ENCODE results near the gene NUMA1. TPM values are rescaled to one million over a fixed set of nuclear protein-coding genes. Genes with fewer than 3 reads are reported as not detected.

NUMA1 gene
- total RNA-seq, 1 experiment from 2014 or later = 104 TPM

GRCh38 chr11:72015511-72016061 is 64.8 kb downstream of the NUMA1 start:
- no peak for DNase-seq (ENCODE audit: low read depth)

- no peak for DNase-seq (ENCODE audit: low read depth)
These were observed 65.5 kb downstream of the NUMA1 start for GRCh38 chr11:72014761-72015320.

- DNase-seq (ENCODE audit: low read depth) = no peak
These were observed 66.3 kb downstream of the NUMA1 start for GRCh38 chr11:72013765-72014711.

- DNase-seq (ENCODE audit: low read depth) = no peak
These were observed 67.2 kb downstream of the NUMA1 start for GRCh38 chr11:72012897-72013721.

- DNase-seq (ENCODE audit: low read depth) = no peak
These were observed 68.2 kb downstream of the NUMA1 start for GRCh38 chr11:72012091-72012630.

GRCh38 chr11:72010529-72011233 is 69.7 kb downstream of the NUMA1 start:
- no peak for DNase-seq (ENCODE audit: low read depth)

GRCh38 chr11:72009156-72009555 is 71.2 kb downstream of the NUMA1 start:
- DNase-seq (ENCODE audit: low read depth) = no peak

- DNase-seq (ENCODE audit: low read depth) = no peak
These were observed 71.6 kb downstream of the NUMA1 start for GRCh38 chr11:72008728-72009127.

- no peak for DNase-seq (ENCODE audit: low read depth)
These were observed 72.8 kb downstream of the NUMA1 start for GRCh38 chr11:72007587-72007986.

GRCh38 chr11:72007089-72007476 is 73.3 kb downstream of the NUMA1 start:
- DNase-seq (ENCODE audit: low read depth) = no peak

GRCh38 chr11:72006309-72007088 is 73.8 kb downstream of the NUMA1 start:
- no peak for DNase-seq (ENCODE audit: low read depth)

GRCh38 chr11:72005347-72006260 is 74.7 kb downstream of the NUMA1 start:
- no peak for DNase-seq (ENCODE audit: low read depth)

GRCh38 chr11:72004515-72005346 is 75.6 kb downstream of the NUMA1 start:
- DNase-seq (ENCODE audit: low read depth) = no peak

- DNase-seq (ENCODE audit: low read depth) = no peak
These were observed 76.6 kb downstream of the NUMA1 start for GRCh38 chr11:72003776-72004171.

- DNase-seq (ENCODE audit: low read depth) = no peak
These were observed 77.2 kb downstream of the NUMA1 start for GRCh38 chr11:72002841-72003775.

- DNase-seq (ENCODE audit: low read depth) = no peak
These were observed 78.3 kb downstream of the NUMA1 start for GRCh38 chr11:72001834-72002591.
